ENCODE results near the gene PLPP3. TPM values are rescaled to one million over a fixed set of nuclear protein-coding genes. Genes with fewer than 3 reads are reported as not detected.

The PLPP3 gene
- total and polyA plus RNA-seq, 2 experiments from 2014 or later = 41.9 to 61.9 TPM

DNA sequence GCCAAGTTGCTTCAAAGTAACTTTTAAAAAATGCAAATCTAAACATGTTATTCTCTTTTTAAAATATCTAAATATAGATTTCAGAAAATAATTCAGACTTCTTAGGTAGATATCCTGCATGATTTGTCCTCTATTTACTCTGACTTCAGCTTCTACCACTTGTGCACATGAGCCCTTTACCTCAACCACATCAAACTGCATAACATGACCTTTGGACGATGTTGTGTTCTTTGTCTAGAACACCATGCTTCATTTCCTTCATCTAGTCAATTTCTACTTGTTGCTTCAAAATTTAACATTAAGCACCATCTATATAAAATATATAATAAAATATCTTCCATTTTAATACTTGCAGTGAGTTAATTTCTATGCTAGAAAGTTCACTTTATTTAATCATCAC, 96.9 kb downstream of the PLPP3 start:
- H3K4me3 ChIP-seq = no peak overlapping the region
- Mint-ChIP-seq H3K9me3 (no peaks in the 10 kb centered on the region), H3K4me1 (peaks cover 8% of the 10 kb centered on the region), H3K36me3 (ENCODE audit: low read depth) (no peaks in the 10 kb centered on the region), H3K27ac (no peak overlapping the region), H3K4me3 (no peak overlapping the region), H3K27me3 (ENCODE audit: insufficient read depth, low read depth, poor library complexity) (peaks cover 9% of the 10 kb centered on the region)
- H3K79me2 ChIP-seq (replicated peaks; ENCODE audit: insufficient read depth) = no peaks in the 10 kb centered on the region
- no peak overlapping the region for H3K27ac ChIP-seq (ENCODE audit: low read depth)
- H3K9me2 ChIP-seq (ENCODE audit: insufficient read depth) = no peaks in the 10 kb centered on the region
- H3K4me1 ChIP-seq (ENCODE audit: insufficient read depth) = peaks cover 8% of the 10 kb centered on the region; the same call in 1 of the 2 replicates
- H3K27me3 ChIP-seq (ENCODE audit: insufficient read depth) = peaks cover 8% of the 10 kb centered on the region; the same call in 1 of the 2 replicates
- DNase-seq (ENCODE audit: low spot score) (no peak), ATAC-seq (no peak)
- no peak overlapping the region for H3K4me2 ChIP-seq
- TF ChIP-seq ZNF331 (CRISPR knock-in tag; IDR thresholded peaks at IDR 0.05; ENCODE audit: low read depth) = no peak
- TF ChIP-seq EZH2 (IDR thresholded peaks at IDR 0.05; ENCODE audit: low read depth, unreplicated experiment) = no peak
- TF ChIP-seq, protein P1, sequence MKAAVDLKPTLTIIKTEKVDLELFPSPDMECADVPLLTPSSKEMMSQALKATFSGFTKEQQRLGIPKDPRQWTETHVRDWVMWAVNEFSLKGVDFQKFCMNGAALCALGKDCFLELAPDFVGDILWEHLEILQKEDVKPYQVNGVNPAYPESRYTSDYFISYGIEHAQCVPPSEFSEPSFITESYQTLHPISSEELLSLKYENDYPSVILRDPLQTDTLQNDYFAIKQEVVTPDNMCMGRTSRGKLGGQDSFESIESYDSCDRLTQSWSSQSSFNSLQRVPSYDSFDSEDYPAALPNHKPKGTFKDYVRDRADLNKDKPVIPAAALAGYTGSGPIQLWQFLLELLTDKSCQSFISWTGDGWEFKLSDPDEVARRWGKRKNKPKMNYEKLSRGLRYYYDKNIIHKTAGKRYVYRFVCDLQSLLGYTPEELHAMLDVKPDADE (IDR thresholded peaks at IDR 0.05) = no peak
- no peak for TF ChIP-seq EZH2phosphoT487 (IDR thresholded peaks at IDR 0.05; ENCODE audit: unreplicated experiment)
- TF ChIP-seq, protein P2, sequence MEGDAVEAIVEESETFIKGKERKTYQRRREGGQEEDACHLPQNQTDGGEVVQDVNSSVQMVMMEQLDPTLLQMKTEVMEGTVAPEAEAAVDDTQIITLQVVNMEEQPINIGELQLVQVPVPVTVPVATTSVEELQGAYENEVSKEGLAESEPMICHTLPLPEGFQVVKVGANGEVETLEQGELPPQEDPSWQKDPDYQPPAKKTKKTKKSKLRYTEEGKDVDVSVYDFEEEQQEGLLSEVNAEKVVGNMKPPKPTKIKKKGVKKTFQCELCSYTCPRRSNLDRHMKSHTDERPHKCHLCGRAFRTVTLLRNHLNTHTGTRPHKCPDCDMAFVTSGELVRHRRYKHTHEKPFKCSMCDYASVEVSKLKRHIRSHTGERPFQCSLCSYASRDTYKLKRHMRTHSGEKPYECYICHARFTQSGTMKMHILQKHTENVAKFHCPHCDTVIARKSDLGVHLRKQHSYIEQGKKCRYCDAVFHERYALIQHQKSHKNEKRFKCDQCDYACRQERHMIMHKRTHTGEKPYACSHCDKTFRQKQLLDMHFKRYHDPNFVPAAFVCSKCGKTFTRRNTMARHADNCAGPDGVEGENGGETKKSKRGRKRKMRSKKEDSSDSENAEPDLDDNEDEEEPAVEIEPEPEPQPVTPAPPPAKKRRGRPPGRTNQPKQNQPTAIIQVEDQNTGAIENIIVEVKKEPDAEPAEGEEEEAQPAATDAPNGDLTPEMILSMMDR (conservative IDR thresholded peaks at IDR 0.05; ENCODE audit: low read depth in 2 of 2) = no peak
- TF ChIP-seq, protein P3, sequence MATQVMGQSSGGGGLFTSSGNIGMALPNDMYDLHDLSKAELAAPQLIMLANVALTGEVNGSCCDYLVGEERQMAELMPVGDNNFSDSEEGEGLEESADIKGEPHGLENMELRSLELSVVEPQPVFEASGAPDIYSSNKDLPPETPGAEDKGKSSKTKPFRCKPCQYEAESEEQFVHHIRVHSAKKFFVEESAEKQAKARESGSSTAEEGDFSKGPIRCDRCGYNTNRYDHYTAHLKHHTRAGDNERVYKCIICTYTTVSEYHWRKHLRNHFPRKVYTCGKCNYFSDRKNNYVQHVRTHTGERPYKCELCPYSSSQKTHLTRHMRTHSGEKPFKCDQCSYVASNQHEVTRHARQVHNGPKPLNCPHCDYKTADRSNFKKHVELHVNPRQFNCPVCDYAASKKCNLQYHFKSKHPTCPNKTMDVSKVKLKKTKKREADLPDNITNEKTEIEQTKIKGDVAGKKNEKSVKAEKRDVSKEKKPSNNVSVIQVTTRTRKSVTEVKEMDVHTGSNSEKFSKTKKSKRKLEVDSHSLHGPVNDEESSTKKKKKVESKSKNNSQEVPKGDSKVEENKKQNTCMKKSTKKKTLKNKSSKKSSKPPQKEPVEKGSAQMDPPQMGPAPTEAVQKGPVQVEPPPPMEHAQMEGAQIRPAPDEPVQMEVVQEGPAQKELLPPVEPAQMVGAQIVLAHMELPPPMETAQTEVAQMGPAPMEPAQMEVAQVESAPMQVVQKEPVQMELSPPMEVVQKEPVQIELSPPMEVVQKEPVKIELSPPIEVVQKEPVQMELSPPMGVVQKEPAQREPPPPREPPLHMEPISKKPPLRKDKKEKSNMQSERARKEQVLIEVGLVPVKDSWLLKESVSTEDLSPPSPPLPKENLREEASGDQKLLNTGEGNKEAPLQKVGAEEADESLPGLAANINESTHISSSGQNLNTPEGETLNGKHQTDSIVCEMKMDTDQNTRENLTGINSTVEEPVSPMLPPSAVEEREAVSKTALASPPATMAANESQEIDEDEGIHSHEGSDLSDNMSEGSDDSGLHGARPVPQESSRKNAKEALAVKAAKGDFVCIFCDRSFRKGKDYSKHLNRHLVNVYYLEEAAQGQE (IDR thresholded peaks at IDR 0.05; ENCODE audit: unreplicated experiment) = no peak
- TF ChIP-seq CREB1 (CRISPR knock-in tag; IDR thresholded peaks at IDR 0.05; ENCODE audit: low read depth) = no peak
- no peak for TF ChIP-seq STAT1 (IDR thresholded peaks at IDR 0.05; ENCODE audit: unreplicated experiment)
- TF ChIP-seq POLR2AphosphoS5 (IDR thresholded peaks at IDR 0.05; ENCODE audit: low read depth) = no peak
- no peak for TF ChIP-seq NANOG (IDR thresholded peaks at IDR 0.05; ENCODE audit: borderline replicate concordance)
- TF ChIP-seq, protein P4, sequence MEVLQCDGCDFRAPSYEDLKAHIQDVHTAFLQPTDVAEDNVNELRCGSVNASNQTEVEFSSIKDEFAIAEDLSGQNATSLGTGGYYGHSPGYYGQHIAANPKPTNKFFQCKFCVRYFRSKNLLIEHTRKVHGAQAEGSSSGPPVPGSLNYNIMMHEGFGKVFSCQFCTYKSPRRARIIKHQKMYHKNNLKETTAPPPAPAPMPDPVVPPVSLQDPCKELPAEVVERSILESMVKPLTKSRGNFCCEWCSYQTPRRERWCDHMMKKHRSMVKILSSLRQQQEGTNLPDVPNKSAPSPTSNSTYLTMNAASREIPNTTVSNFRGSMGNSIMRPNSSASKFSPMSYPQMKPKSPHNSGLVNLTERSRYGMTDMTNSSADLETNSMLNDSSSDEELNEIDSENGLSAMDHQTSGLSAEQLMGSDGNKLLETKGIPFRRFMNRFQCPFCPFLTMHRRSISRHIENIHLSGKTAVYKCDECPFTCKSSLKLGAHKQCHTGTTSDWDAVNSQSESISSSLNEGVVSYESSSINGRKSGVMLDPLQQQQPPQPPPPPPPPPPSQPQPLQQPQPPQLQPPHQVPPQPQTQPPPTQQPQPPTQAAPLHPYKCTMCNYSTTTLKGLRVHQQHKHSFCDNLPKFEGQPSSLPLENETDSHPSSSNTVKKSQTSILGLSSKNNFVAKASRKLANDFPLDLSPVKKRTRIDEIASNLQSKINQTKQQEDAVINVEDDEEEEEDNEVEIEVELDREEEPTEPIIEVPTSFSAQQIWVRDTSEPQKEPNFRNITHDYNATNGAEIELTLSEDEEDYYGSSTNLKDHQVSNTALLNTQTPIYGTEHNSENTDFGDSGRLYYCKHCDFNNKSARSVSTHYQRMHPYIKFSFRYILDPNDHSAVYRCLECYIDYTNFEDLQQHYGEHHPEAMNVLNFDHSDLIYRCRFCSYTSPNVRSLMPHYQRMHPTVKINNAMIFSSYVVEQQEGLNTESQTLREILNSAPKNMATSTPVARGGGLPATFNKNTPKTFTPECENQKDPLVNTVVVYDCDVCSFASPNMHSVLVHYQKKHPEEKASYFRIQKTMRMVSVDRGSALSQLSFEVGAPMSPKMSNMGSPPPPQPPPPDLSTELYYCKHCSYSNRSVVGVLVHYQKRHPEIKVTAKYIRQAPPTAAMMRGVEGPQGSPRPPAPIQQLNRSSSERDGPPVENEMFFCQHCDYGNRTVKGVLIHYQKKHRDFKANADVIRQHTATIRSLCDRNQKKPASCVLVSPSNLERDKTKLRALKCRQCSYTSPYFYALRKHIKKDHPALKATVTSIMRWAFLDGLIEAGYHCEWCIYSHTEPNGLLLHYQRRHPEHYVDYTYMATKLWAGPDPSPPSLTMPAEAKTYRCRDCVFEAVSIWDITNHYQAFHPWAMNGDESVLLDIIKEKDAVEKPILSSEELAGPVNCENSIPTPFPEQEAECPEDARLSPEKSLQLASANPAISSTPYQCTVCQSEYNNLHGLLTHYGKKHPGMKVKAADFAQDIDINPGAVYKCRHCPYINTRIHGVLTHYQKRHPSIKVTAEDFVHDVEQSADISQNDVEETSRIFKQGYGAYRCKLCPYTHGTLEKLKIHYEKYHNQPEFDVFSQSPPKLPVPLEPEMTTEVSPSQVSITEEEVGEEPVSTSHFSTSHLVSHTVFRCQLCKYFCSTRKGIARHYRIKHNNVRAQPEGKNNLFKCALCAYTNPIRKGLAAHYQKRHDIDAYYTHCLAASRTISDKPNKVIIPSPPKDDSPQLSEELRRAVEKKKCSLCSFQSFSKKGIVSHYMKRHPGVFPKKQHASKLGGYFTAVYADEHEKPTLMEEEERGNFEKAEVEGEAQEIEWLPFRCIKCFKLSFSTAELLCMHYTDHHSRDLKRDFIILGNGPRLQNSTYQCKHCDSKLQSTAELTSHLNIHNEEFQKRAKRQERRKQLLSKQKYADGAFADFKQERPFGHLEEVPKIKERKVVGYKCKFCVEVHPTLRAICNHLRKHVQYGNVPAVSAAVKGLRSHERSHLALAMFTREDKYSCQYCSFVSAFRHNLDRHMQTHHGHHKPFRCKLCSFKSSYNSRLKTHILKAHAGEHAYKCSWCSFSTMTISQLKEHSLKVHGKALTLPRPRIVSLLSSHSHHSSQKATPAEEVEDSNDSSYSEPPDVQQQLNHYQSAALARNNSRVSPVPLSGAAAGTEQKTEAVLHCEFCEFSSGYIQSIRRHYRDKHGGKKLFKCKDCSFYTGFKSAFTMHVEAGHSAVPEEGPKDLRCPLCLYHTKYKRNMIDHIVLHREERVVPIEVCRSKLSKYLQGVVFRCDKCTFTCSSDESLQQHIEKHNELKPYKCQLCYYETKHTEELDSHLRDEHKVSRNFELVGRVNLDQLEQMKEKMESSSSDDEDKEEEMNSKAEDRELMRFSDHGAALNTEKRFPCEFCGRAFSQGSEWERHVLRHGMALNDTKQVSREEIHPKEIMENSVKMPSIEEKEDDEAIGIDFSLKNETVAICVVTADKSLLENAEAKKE (CRISPR knock-in tag; IDR thresholded peaks at IDR 0.05) = no peak
- TF ChIP-seq ZNF114 (CRISPR knock-in tag; IDR thresholded peaks at IDR 0.05) = no peak
- no peak for TF ChIP-seq JUNB (IDR thresholded peaks at IDR 0.05; ENCODE audit: unreplicated experiment)
- H3K36me3 ChIP-seq (ENCODE audit: insufficient read depth) = no peaks in the 10 kb centered on the region
- 0 out of 2 replicates have a peak, but pooled peaks cover 3% of the 10 kb centered on the region for H3F3A ChIP-seq (replicated peaks; ENCODE audit: low read depth)
- H4K20me1 ChIP-seq (replicated peaks; ENCODE audit: insufficient read depth) = no peaks in the 10 kb centered on the region
- no peak overlapping the region for H2AFZ ChIP-seq
